K562 (cell line): ENCODE data around the gene FGF2. TPM values are rescaled to one million over a fixed set of nuclear protein-coding genes. Genes with fewer than 3 reads are reported as not detected.

ENCODE experiments used
- ADNP ChIP-seq: fragments of 200-800 bp; sonication (Bioruptor generic); IDR thresholded peaks from 2 replicates; pipeline ENCODE4 v1.6.1; 2016; ENCODE audit warnings: missing genetic modification characterization, missing compliant biosample characterization
- ARID1B ChIP-seq: fragments of 450-650 bp; IDR thresholded peaks from 2 replicates; pipeline ENCODE4 v1.6.1; 2016; ENCODE audit warnings: antibody characterized with exemption, mild to moderate bottlenecking, inconsistent platforms
- ARID3B ChIP-seq: fragments of 250-450 bp; sonication (Bioruptor Pico); IDR thresholded peaks from 2 replicates; pipeline ENCODE4 v1.4.0; 2020; ENCODE audit warnings: borderline replicate concordance
- DLX4 ChIP-seq: fragments of 250-450 bp; sonication (Bioruptor Pico); IDR thresholded peaks from 2 replicates; pipeline ENCODE4 v1.6.1; 2021; ENCODE audit warnings: mild to moderate bottlenecking
- EWSR1 ChIP-seq: fragments of 450-650 bp; IDR thresholded peaks from 2 replicates; pipeline ENCODE4 v1.6.1; 2018; ENCODE audit warnings: borderline replicate concordance, mild to moderate bottlenecking, low read depth, moderate library complexity; ENCODE audit not compliant: partially characterized antibody
- HSF4 ChIP-seq: fragments of 250-450 bp; sonication (Bioruptor Pico); IDR thresholded peaks from 2 replicates; pipeline ENCODE4 v2.1.2; 2022; ENCODE audit warnings: mild to moderate bottlenecking, moderate library complexity, borderline replicate concordance
- KDM2B ChIP-seq: fragments of 250-450 bp; sonication (Bioruptor Pico); IDR thresholded peaks from 2 replicates; pipeline ENCODE4 v1.8.0; 2021; ENCODE audit warnings: mild to moderate bottlenecking, moderate library complexity
- MAZ ChIP-seq, 2 experiments: fragments of 450-650 bp in 1 of 2; sonication (generic) in 1 of 2; formaldehyde crosslinking; IDR thresholded peaks in 1 of 2; conservative IDR thresholded peaks in 1 of 2; 2 replicates each; pipeline versions ENCODE4 v1.4.0 to v1.5.0; 2020; ENCODE audit warnings: mild to moderate bottlenecking in 1 of 2, missing genetic modification reagents in 1 of 2
- MLLT1 ChIP-seq, 2 experiments: fragments of 450-650 bp; IDR thresholded peaks; 2 replicates each; pipeline ENCODE4 v1.6.1; 2016
- POLR2G ChIP-seq: fragments of 200-400 bp; formaldehyde crosslinking; IDR thresholded peaks from 2 replicates; pipeline ENCODE4 v1.6.1; 2017; ENCODE audit warnings: low read depth, mild to moderate bottlenecking, antibody characterized with exemption, low read length, moderate library complexity
- RREB1 ChIP-seq: fragments of 250-450 bp; sonication (Bioruptor Pico); IDR thresholded peaks from 2 replicates; pipeline ENCODE4 v1.4.0; 2020
- SIX5 ChIP-seq, 2 experiments: IDR thresholded peaks; 2 replicates each; pipeline ENCODE4 v1.6.1; 2011; ENCODE audit warnings: low read length in 2 of 2, borderline replicate concordance in 1 of 2, low read depth in 1 of 2, mild to moderate bottlenecking in 1 of 2, moderate library complexity in 1 of 2; ENCODE audit not compliant: insufficient read depth in 1 of 2
- ZBTB5 ChIP-seq: fragments of 450-650 bp; IDR thresholded peaks from 2 replicates; pipeline ENCODE4 v1.6.1; 2017; ENCODE audit warnings: antibody characterized with exemption
- ZNF347 ChIP-seq: fragments of 450-650 bp; formaldehyde crosslinking; IDR thresholded peaks from 2 replicates; pipeline ENCODE4 v1.4.0; 2020; ENCODE audit warnings: low read depth, mild to moderate bottlenecking, moderate library complexity
- polyA plus RNA-seq, 8 experiments: library from polyadenylated mRNA; depleted of rRNA in 4 of 8; stranded (reverse) in 5 of 8; unstranded in 3 of 8; fragments of >200 nt; fragmentation: Nextera tagmentation in 2 of 8; fragmentation: Illumina TruSeq in 1 of 8; extraction: Ambion mirVana in 2 of 8; extraction: Trizol in 1 of 8; gene quantifications; 2 replicates each; pipeline versions ENCODE4 v1.2.1 to v1.2.3, GENCODE V29; 2011 to 2014; ENCODE audit warnings: inconsistent platforms in 1 of 8, missing spikeins in 1 of 8
- total RNA-seq, 7 experiments: library from RNA; depleted of rRNA in 6 of 7; stranded (reverse); fragments of >200 nt in 6 of 7; fragmentation: Illumina TruSeq in 2 of 7; extraction: Trizol in 2 of 7; gene quantifications; 2 replicates each; pipeline versions ENCODE4 v1.2.1 to v1.2.3, GENCODE V29; 2011 to 2021; ENCODE audit warnings: low replicate concordance in 1 of 7

Gene FGF2
- total and polyA plus RNA-seq, 9 of the 15 experiments (the other 6 are each of a cell fraction or from before 2014, with no cell fraction given): 2.5 to 19.4 (median 9.2) TPM

GRCh38 chr4:122826553-122827257 lies at the start of gene FGF2 (continued):
- TF ChIP-seq RREB1 (CRISPR knock-in tag): no peak
- TF ChIP-seq EWSR1: no peak
- no peak for TF ChIP-seq SIX5 (IDR thresholded peaks at IDR 0.05; ENCODE audit: borderline replicate concordance in 1 of 2, insufficient read depth in 1 of 2, low read depth in 1 of 2, low read length in 2 of 2)
- no peak for TF ChIP-seq ARID1B
- TF ChIP-seq ADNP (tag): no peak
- no peak for TF ChIP-seq ARID3B (CRISPR knock-in tag)
- TF ChIP-seq MLLT1 (IDR thresholded peaks at IDR 0.05): no peak
- peak in 1 of 2 experiments; percentile 59; a peak in 2 of 4 replicates for TF ChIP-seq MAZ (CRISPR knock-in tag; conservative IDR thresholded peaks at IDR 0.05 in 1 of 2, IDR thresholded peaks at IDR 0.05 in 1 of 2)
- TF ChIP-seq POLR2G: peak; percentile 8; the same call in 1 of the 2 replicates
- no peak for TF ChIP-seq DLX4
- TF ChIP-seq ZBTB5: no peak
- TF ChIP-seq ZNF347 (CRISPR knock-in tag): no peak
- TF ChIP-seq KDM2B (CRISPR knock-in tag): no peak
- TF ChIP-seq HSF4 (CRISPR knock-in tag): no peak
